K562 (cell line): ENCODE measurements around the gene CRACR2B. TPM values are rescaled to one million over a fixed set of nuclear protein-coding genes. Genes with fewer than 3 reads are reported as not detected.

Source experiments
- CUX1 ChIP-seq: fragments of 200-800 bp; sonication (Bioruptor generic); IDR thresholded peaks from 2 replicates; pipeline ENCODE4 v1.6.1; 2016; ENCODE audit warnings: missing genetic modification characterization, missing compliant biosample characterization
- FOS ChIP-seq: IDR thresholded peaks from 3 replicates; pipeline ENCODE4 v1.6.1; 2011; ENCODE audit not compliant: insufficient read length; ENCODE audit errors: extremely low read depth
- FOXA1 ChIP-seq: fragments of 450-650 bp; IDR thresholded peaks from 2 replicates; pipeline ENCODE4 v1.6.1; 2016; ENCODE audit warnings: mild to moderate bottlenecking, borderline replicate concordance
- GATAD2B ChIP-seq: fragments of 450-650 bp; IDR thresholded peaks from 2 replicates; pipeline ENCODE4 v1.6.1; 2017; ENCODE audit warnings: mild to moderate bottlenecking, borderline replicate concordance
- HNRNPUL1 ChIP-seq: fragments of 200-400 bp; formaldehyde crosslinking; IDR thresholded peaks from 2 replicates; pipeline ENCODE4 v1.6.1; 2017; ENCODE audit warnings: low read length
- KAT2B ChIP-seq: IDR thresholded peaks from one replicate; pipeline ENCODE4 v1.6.1; 2012; ENCODE audit warnings: low read depth, mild to moderate bottlenecking, control low read depth, inconsistent platforms, low read length, moderate library complexity
- MECOM ChIP-seq: fragments of 250-450 bp; sonication (Bioruptor Pico); IDR thresholded peaks from 2 replicates; pipeline ENCODE4 v1.8.0; 2022; ENCODE audit warnings: inconsistent platforms
- NCOA6 ChIP-seq: fragments of 450-650 bp; IDR thresholded peaks from 2 replicates; pipeline ENCODE4 v1.6.1; 2017; ENCODE audit warnings: mild to moderate bottlenecking
- PHB2 ChIP-seq: fragments of 450-650 bp; IDR thresholded peaks from 2 replicates; pipeline ENCODE4 v1.6.1; 2017; ENCODE audit warnings: low read depth
- PTTG1 ChIP-seq: fragments of 450-650 bp; IDR thresholded peaks from 2 replicates; pipeline ENCODE4 v1.6.1; 2016; ENCODE audit warnings: low read depth, mild to moderate bottlenecking, missing genetic modification characterization, missing compliant biosample characterization
- STAT5B ChIP-seq: fragments of 250-450 bp; sonication (Bioruptor Pico); IDR thresholded peaks from 2 replicates; pipeline ENCODE4 v1.8.0; 2021; ENCODE audit warnings: mild to moderate bottlenecking, inconsistent platforms
- WHSC1 ChIP-seq: IDR thresholded peaks from one replicate; pipeline ENCODE4 v1.6.1; 2012; ENCODE audit warnings: low read length, control low read depth, inconsistent platforms
- YBX1 ChIP-seq: fragments of 450-650 bp; IDR thresholded peaks from 2 replicates; pipeline ENCODE4 v1.7.1; 2016; ENCODE audit warnings: mild to moderate bottlenecking
- ZKSCAN8 ChIP-seq: fragments of 200-800 bp; sonication (Bioruptor generic); IDR thresholded peaks from 2 replicates; pipeline ENCODE4 v1.6.1; 2016; ENCODE audit warnings: missing genetic modification characterization, missing compliant biosample characterization
- ZSCAN32 ChIP-seq: fragments of 450-650 bp; formaldehyde crosslinking; IDR thresholded peaks from 2 replicates; pipeline ENCODE4 v1.4.0; 2020; ENCODE audit warnings: mild to moderate bottlenecking, moderate library complexity
- polyA plus RNA-seq, 8 experiments: library from polyadenylated mRNA; depleted of rRNA in 4 of 8; stranded (reverse) in 5 of 8; unstranded in 3 of 8; fragments of >200 nt; fragmentation: Nextera tagmentation in 2 of 8; fragmentation: Illumina TruSeq in 1 of 8; extraction: Ambion mirVana in 2 of 8; extraction: Trizol in 1 of 8; gene quantifications; 2 replicates each; pipeline versions ENCODE4 v1.2.1 to v1.2.3, GENCODE V29; 2011 to 2014; ENCODE audit warnings: inconsistent platforms in 1 of 8, missing spikeins in 1 of 8
- total RNA-seq, 7 experiments: library from RNA; depleted of rRNA in 6 of 7; stranded (reverse); fragments of >200 nt in 6 of 7; fragmentation: Illumina TruSeq in 2 of 7; extraction: Trizol in 2 of 7; gene quantifications; 2 replicates each; pipeline versions ENCODE4 v1.2.1 to v1.2.3, GENCODE V29; 2011 to 2021; ENCODE audit warnings: low replicate concordance in 1 of 7
- TF ChIP-seq, protein P1 (sequence below): fragments of 250-450 bp; sonication (Bioruptor Pico); IDR thresholded peaks from 2 replicates; pipeline ENCODE4 v1.4.0; 2020
- TF ChIP-seq, protein P2 (sequence below): fragments of 450-650 bp; formaldehyde crosslinking; conservative IDR thresholded peaks from 2 replicates; pipeline ENCODE4 v1.4.0; 2022; ENCODE audit warnings: mild to moderate bottlenecking, missing genetic modification characterization

The CRACR2B gene
- total and polyA plus RNA-seq, 9 of the 15 experiments (the other 6 are each of a cell fraction or from before 2014, with no cell fraction given), result 0.10 to 51.0 (median 6.0) TPM

- TF ChIP-seq, protein P1, sequence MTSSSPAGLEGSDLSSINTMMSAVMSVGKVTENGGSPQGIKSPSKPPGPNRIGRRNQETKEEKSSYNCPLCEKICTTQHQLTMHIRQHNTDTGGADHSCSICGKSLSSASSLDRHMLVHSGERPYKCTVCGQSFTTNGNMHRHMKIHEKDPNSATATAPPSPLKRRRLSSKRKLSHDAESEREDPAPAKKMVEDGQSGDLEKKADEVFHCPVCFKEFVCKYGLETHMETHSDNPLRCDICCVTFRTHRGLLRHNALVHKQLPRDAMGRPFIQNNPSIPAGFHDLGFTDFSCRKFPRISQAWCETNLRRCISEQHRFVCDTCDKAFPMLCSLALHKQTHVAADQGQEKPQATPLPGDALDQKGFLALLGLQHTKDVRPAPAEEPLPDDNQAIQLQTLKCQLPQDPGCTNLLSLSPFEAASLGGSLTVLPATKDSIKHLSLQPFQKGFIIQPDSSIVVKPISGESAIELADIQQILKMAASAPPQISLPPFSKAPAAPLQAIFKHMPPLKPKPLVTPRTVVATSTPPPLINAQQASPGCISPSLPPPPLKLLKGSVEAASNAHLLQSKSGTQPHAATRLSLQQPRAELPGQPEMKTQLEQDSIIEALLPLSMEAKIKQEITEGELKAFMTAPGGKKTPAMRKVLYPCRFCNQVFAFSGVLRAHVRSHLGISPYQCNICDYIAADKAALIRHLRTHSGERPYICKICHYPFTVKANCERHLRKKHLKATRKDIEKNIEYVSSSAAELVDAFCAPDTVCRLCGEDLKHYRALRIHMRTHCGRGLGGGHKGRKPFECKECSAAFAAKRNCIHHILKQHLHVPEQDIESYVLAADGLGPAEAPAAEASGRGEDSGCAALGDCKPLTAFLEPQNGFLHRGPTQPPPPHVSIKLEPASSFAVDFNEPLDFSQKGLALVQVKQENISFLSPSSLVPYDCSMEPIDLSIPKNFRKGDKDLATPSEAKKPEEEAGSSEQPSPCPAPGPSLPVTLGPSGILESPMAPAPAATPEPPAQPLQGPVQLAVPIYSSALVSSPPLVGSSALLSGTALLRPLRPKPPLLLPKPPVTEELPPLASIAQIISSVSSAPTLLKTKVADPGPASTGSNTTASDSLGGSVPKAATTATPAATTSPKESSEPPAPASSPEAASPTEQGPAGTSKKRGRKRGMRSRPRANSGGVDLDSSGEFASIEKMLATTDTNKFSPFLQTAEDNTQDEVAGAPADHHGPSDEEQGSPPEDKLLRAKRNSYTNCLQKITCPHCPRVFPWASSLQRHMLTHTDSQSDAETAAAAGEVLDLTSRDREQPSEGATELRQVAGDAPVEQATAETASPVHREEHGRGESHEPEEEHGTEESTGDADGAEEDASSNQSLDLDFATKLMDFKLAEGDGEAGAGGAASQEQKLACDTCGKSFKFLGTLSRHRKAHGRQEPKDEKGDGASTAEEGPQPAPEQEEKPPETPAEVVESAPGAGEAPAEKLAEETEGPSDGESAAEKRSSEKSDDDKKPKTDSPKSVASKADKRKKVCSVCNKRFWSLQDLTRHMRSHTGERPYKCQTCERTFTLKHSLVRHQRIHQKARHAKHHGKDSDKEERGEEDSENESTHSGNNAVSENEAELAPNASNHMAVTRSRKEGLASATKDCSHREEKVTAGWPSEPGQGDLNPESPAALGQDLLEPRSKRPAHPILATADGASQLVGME (CRISPR knock-in tag), result no peak
- TF ChIP-seq NCOA6 (no peak), PTTG1 (tag) (no peak), FOS (peak; percentile 50), MECOM (no peak), STAT5B (CRISPR knock-in tag) (no peak), GATAD2B (no peak), ZSCAN32 (CRISPR knock-in tag) (no peak), PHB2 (no peak), WHSC1 (no peak), CUX1 (no peak), ZKSCAN8 (CRISPR knock-in tag) (no peak), YBX1 (no peak), HNRNPUL1 (no peak), FOXA1 (no peak), KAT2B (no peak)
- TF ChIP-seq, protein P2, sequence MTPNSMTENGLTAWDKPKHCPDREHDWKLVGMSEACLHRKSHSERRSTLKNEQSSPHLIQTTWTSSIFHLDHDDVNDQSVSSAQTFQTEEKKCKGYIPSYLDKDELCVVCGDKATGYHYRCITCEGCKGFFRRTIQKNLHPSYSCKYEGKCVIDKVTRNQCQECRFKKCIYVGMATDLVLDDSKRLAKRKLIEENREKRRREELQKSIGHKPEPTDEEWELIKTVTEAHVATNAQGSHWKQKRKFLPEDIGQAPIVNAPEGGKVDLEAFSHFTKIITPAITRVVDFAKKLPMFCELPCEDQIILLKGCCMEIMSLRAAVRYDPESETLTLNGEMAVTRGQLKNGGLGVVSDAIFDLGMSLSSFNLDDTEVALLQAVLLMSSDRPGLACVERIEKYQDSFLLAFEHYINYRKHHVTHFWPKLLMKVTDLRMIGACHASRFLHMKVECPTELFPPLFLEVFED (CRISPR knock-in tag), result 0 out of 2 replicates have a peak, but pooled peaks have one; percentile 11
These were observed 18.3 kb upstream of the CRACR2B start, which contains the start of gene RPLP2 (continued) for GRCh38 chr11:809287-810039.
